ENCODE data around the gene CKLF.

DNA sequence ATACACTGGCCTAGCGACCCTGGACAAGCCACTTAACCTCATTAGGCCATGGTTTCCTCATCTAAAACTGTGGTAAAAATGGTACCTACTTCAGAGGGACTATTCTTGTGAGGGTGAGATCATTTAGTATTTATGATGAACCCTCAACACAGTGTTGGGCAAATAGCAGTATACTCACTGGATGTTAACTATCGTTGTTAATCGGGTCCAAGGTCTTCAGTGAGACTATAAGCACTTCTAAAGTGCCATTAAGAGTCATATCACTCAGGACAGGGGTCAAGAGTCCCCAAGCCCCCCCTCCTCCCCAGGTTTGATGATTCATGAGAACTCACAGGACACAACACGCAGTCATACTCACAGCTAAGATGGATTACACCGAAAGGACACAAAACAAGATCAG, 13.5 kb upstream of the CKLF start:
- TF ChIP-seq GATA3 (IDR thresholded peaks at IDR 0.05; ENCODE audit: low read depth, low read length) (no peak), GATA2 (IDR thresholded peaks at IDR 0.05; ENCODE audit: low read depth, low read length) (no peak)
